ELR (cell line): ENCODE measurements around the gene GALT.

Experiments
- DNase-seq: peaks from one replicate; pipeline ENCODE4 v3.0.0-alpha.2; 2015; ENCODE audit warnings: low read depth

GALT gene

DNA sequence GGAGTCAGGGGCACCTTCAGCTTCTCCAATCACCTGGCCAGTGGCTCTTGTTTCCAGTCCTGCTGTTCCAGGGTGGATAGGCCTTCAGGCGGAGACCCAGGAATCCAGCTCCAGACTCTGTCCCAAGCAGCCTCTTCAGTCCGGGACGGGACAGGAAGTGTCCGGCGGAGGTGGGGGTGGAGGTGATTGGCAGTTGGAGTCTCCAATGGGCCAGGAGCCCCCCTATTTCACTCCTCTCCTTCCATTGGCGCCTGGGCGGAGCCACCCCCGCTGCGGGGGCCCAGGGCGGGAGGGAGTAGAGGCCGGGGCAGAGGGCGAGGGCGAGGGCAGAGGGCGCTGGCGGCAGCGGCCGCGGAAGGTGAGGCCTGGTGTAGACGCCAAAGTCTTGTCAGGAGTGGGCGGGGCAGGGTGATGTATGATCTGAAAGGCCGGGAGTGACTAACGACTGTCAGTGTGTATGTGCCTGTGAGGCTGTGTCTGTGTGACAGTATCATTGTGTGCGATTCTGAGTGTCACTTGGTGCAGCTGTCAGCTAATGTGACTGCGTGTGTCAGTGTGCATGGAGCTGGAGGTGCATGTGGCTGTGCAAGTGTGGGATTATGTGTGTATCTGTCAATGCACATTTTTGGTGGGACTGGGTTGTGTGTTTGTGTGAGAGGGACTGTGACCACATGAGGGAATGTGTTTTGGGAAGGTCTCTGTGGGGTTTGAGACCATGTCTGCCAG lies 5.6 kb downstream of the GALT start, which contains the start of gene IL11RA:
Gene IL11RA (plus strand): TSS at position 310 of the 726 bp plus-strand sequence. CDS start 3,033 bp downstream, outside the sequence.
- DNase-seq: peak; percentile 92

- DNase-seq: peak; percentile 21
Measured at GRCh38 chr9:34652602-34653000, 6.1 kb downstream of the GALT start.

DNA sequence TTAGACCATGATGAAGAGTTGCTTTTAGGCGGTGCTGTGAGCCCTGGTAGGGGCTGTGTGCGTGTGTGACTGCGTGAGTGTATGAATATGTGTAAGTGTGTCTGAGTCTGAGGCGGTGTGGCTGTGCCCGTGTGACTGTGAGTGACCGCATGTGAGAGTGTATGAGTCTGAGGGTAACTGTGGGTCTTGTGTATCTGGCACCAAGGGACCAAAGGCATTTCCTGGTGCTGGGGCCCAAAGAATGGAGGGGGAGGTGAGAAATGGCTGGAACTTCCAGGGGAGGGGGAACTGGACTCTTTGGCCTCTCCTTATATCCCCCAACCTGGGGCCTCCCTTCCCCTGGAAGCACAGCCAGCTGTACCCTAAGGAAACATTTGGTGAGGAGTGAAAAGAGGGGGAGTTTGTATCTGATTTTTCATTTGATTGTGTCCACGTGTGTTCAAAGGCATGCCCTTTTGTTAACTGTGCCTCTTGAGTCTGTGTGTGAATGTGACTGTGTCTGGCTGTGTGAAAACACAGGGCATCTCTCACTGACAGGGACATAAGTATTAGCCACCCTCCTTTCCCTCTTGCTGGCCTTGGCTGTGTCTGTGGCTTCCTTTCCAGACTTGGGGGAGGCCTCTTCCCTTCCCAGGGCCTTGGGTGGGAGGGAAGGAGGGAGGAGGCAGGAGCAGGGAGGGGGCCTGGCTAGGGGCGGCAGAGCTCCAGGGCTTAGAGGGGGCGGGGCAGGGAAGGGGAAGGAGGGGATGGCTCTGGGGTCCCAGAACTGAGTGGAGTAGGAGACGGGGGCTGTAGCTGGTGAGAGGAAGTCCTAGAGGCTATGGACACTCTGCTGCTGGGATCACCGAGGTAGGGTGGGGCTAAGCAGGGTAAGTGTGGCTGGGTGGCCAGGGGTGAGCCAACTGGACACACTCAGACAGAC lies 6.9 kb downstream of the GALT start:
- DNase-seq: peak; percentile 40

GRCh38 chr9:34654323-34655051 lies 8.0 kb downstream of the GALT start:
- no peak for DNase-seq

DNA sequence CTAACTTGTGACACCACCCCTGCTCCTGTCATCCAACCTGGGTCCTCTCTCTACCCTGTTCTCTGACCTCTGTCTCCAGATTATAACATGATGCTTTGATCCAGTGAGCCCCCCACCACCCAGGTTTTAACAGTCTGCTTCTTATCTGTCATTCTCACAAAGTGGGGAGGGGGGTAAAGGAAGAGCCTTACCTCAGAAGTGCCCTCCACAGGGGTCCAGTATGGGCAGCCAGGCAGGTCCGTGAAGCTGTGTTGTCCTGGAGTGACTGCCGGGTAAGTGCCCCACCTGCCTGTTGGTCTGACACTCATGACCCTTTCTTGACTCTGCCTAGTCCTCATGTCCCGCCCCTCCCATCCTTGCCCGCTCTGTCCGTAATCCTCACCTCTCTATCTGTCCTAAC lies 8.9 kb downstream of the GALT start:
- no peak for DNase-seq

- DNase-seq: no peak
Measured at GRCh38 chr9:34656992-34657391, 10.5 kb downstream of the GALT start.

DNA sequence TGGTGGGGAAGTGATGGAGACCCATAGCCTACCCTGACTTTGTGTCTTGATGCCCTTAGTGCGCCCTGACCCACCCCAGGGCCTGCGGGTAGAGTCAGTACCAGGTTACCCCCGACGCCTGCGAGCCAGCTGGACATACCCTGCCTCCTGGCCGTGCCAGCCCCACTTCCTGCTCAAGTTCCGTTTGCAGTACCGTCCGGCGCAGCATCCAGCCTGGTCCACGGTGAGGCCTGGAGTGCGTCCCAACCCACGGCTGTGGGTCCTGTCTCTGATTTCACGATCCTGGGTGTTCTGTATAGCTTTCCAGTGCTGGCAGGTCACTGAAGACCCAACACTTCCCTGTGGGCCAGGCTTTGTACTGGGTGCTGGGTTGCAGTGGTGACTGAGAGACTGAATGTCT lies 12.0 kb downstream of the GALT start:
- no peak for DNase-seq

GRCh38 chr9:34659592-34660253 lies 13.2 kb downstream of the GALT start:
- DNase-seq: peak; percentile 29

DNA sequence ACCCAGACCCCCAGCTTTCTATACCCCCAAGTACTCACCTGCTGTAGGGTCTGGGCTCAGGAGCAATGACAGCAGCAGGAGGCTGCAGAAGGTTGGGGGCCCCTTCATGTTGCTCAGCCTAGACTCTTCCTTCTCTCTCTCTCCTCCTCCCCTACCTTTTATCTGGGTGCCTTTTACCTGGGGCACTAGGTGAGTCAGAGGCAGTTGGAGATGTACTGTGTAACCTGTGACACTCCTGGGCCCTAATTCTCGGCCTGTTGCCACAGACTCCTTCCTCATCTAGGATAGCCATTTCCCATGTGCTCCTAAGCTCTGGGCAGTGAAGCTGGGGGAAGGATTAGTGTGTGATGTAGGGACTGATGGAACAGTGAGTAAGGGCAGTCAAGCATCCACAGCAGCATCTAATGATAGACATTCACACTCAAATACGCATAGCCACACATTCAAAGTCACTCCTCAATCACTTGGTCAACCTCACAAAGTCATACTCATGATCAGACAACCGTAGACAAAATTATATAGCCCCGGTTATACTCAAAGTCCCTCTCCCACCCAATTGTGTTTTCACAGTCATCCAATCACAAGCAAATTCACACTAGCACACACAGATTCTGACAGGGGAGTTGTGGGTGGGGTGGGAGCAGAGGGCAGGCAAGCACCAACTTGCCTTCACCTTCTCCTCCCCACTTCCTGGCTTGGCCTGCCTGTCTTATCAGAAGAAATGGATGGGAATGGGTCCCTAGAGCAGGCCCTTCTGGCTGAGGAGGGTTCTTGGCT lies 16.2 kb downstream of the GALT start, which contains the start of gene CCL27:
Gene CCL27 (minus strand): TSS at position 132 of the 777 bp plus-strand sequence. CDS start 24 bp downstream, at position 108.
- no peak for DNase-seq

DNA sequence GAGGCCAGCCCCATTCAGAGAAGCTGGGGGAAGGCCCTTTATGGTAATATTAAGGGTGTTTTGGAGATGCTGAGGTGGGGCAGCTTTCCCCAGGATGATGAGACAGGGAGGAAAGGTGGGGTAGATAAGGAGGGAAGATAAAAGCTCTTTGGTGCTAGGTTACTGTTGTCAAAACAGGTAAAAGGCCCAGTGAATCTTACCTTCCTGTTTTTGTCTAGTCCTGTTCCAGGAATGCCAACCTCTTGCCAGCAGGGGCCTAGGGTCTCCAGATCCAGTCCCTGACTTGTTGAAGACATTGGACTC lies 16.8 kb downstream of the GALT start:
- no peak for DNase-seq

GRCh38 chr9:34664281-34665066 lies 18.0 kb downstream of the GALT start:
- peak; percentile 85 for DNase-seq

- no peak for DNase-seq
Measured at GRCh38 chr9:34665067-34665380, 18.5 kb downstream of the GALT start.

DNA sequence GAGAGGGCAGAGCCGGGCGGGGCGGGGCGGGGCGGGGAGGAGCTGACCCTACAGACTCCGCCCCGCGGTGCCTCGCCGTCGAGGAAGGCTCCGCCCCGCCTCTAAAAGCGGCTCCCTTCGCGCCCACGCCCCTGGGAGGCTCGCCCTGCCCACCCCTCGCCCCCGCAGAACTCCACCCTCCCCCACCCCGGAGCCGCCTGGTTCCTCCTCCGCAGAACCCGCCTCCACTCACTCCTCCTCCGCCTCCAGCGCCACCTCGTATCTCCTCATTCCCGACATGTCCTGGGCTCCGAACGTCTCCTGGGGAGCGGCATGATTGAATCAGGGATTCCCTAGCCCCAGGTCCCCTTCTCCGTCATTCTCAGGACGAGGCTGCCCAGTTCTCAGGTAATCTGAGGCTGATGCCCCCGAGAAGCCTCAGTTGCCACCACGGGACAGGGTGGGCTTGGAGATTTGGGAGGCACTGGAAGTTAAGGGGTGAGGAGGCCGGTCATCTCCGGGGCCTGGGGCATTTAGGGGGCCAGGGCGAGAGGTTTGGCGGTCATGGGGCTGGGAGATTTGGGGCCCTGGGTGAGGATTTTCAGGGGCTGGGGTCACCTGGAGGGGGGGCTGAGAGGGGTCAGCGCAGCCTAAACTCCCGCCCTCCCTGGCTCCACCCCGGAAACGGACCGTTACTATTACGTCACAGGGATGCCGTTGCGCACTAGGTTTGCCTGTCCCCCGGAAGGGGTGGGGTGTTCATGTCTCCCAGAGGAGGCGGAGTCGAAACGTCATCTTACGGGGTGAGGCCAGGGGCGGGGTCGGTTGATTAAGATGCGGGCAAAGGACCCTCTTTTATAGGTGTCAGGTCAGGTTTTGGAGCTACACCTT lies 19.1 kb downstream of the GALT start:
- peak; percentile 97 for DNase-seq

- DNase-seq: no peak
Measured at GRCh38 chr9:34669809-34670562, 23.5 kb downstream of the GALT start.

DNA sequence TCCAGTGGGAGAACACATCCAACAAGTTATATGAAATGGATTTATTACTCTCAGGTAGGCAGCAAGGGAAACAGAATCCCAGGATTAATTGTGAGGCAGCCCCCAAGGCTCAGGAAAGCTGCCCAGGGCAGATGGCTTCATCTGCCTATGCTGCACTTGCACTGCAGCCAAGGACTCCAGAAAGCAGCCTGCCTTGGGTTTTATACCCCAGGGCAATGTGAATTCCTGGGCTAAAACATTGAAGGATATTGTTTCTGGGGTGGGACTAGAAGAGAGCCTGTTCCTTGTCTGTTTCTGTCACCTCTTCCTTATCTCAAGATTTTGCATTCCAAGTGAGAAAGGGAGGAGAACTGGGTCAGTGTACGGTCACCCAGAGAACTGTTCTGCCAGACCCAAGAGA lies 24.8 kb downstream of the GALT start:
- DNase-seq: no peak

GRCh38 chr9:34674440-34674839 lies 28.0 kb downstream of the GALT start:
- no peak for DNase-seq

DNA sequence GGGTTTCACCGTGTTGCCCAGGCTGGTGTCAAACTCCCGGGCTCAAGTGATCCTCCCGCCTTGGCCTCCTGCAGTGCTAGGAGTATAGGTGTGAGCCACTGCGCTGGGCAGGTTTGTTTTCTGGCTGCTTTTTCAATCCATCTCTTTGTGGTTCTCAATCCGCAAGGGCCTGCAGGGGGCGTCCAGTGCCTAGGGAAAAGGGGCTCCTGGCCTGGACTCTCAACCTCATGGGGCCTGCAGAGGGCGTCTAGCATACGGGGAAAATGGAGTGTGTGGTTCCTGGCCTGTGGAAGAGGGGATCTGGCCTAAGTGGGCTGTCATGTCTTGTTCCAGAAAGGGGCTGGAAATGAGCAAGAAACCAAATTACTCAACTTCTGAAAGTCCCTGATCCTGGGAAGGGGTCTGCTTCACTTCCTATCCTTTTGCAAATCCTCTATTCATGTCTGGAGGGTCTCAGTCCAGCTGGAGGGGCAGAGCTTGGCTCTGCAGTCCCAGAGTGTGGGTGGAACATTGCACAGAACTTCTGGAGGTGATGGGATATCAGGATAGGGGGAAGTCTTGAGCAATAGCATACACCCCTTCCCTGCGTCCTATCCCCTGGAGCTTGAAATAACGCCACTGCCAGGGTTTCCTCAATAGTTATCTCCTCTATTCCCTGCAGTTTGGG lies 28.7 kb downstream of the GALT start:
- peak; percentile 85 for DNase-seq

GRCh38 chr9:34675869-34676268 lies 29.4 kb downstream of the GALT start:
- no peak for DNase-seq
